KMS-11 (cell line): ENCODE measurements around the gene BEST3.
"Not testable (repeated sequence)": the region's sequence is repeated elsewhere in the genome, so short reads cannot be mapped to it uniquely, and the experiment has no call there.

Experiments
- H2AFZ ChIP-seq: fragments of 200-600 bp; sonication (generic); 2 replicates; pipeline ENCODE4 v1.6.1; 2016; ENCODE audit warnings: antibody characterized with exemption, mixed run types, low read depth
- H3K27ac ChIP-seq: fragments of 200-600 bp; sonication (generic); 2 replicates; pipeline ENCODE4 v1.6.1; 2016; ENCODE audit warnings: mild to moderate bottlenecking, mixed run types
- H3K27me3 ChIP-seq: fragments of 200-600 bp; sonication (generic); 2 replicates; pipeline ENCODE4 v1.6.1; 2017; ENCODE audit warnings: mild to moderate bottlenecking, low read depth, mixed run types, moderate library complexity; ENCODE audit not compliant: insufficient read depth
- H3K36me3 ChIP-seq: fragments of 200-600 bp; sonication (generic); 2 replicates; pipeline ENCODE4 v1.6.1; 2017; ENCODE audit warnings: mild to moderate bottlenecking, mixed run types; ENCODE audit not compliant: insufficient read depth
- H3K4me1 ChIP-seq: fragments of 200-600 bp; sonication (generic); 2 replicates; pipeline ENCODE4 v1.6.1; 2016; ENCODE audit warnings: mild to moderate bottlenecking, low read depth, mixed run types; ENCODE audit not compliant: poor library complexity, severe bottlenecking
- H3K4me2 ChIP-seq: fragments of 200-600 bp; sonication (generic); 2 replicates; pipeline ENCODE4 v1.7.0; 2016; ENCODE audit warnings: mild to moderate bottlenecking, mixed run types
- H3K4me3 ChIP-seq: fragments of 200-600 bp; sonication (generic); IDR thresholded peaks from 2 replicates; pipeline ENCODE4 v1.6.1; 2017; ENCODE audit warnings: low read depth, low read length, mixed read lengths; ENCODE audit not compliant: insufficient read depth
- H3K79me2 ChIP-seq: fragments of 200-600 bp; sonication (generic); 2 replicates; pipeline ENCODE4 v1.6.1; 2016; ENCODE audit warnings: low read depth, mixed run types; ENCODE audit not compliant: insufficient read depth
- H3K9ac ChIP-seq: fragments of 200-600 bp; sonication (generic); 2 replicates; pipeline ENCODE4 v1.6.1; 2016; ENCODE audit warnings: mild to moderate bottlenecking, mixed run types
- H4K20me1 ChIP-seq: fragments of 200-600 bp; sonication (generic); 2 replicates; pipeline ENCODE4 v1.6.1; 2016; ENCODE audit warnings: mild to moderate bottlenecking, mixed run types; ENCODE audit not compliant: insufficient read depth
- TF ChIP-seq, protein P1 (sequence below): fragments of 200-600 bp; sonication (generic); conservative IDR thresholded peaks from 2 replicates; pipeline ENCODE4 v1.6.1; 2017; ENCODE audit warnings: low read depth, mild to moderate bottlenecking, antibody characterized with exemption, low read length, moderate library complexity, mixed read lengths

BEST3 gene

DNA sequence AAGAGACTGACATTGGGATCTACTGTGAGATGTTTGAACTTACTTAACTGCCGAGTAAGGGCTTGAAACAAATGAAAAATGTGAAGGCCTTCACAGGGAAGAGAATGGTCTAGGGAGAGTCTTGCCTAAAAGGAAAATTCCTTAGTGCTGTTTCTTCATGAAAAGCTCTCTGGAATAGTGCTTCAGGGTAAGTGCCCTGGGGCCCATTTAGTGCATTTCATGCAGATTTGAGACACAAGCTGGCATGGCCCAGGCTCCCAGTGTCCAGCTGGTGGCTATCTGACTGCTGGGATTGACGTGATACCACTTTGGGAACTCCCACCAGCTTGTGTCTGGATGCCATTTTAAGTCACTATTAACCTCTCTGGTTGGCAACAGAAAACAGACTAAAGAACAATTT, 26.9 kb downstream of the BEST3 start:
- H3K9ac ChIP-seq, result no peak overlapping the region
- H3K27ac ChIP-seq, result no peak overlapping the region
- no peaks in the 10 kb centered on the region for H3K27me3 ChIP-seq
- H2AFZ ChIP-seq, result no peak overlapping the region
- no peaks in the 10 kb centered on the region for H4K20me1 ChIP-seq
- no peaks in the 10 kb centered on the region for H3K4me1 ChIP-seq
- no peaks in the 10 kb centered on the region for H3K79me2 ChIP-seq
- H3K4me3 ChIP-seq, result no peak overlapping the region
- TF ChIP-seq, protein P1, sequence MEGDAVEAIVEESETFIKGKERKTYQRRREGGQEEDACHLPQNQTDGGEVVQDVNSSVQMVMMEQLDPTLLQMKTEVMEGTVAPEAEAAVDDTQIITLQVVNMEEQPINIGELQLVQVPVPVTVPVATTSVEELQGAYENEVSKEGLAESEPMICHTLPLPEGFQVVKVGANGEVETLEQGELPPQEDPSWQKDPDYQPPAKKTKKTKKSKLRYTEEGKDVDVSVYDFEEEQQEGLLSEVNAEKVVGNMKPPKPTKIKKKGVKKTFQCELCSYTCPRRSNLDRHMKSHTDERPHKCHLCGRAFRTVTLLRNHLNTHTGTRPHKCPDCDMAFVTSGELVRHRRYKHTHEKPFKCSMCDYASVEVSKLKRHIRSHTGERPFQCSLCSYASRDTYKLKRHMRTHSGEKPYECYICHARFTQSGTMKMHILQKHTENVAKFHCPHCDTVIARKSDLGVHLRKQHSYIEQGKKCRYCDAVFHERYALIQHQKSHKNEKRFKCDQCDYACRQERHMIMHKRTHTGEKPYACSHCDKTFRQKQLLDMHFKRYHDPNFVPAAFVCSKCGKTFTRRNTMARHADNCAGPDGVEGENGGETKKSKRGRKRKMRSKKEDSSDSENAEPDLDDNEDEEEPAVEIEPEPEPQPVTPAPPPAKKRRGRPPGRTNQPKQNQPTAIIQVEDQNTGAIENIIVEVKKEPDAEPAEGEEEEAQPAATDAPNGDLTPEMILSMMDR, result no peak
- H3K36me3 ChIP-seq, result no peaks in the 10 kb centered on the region
- H3K4me2 ChIP-seq, result no peak overlapping the region

DNA sequence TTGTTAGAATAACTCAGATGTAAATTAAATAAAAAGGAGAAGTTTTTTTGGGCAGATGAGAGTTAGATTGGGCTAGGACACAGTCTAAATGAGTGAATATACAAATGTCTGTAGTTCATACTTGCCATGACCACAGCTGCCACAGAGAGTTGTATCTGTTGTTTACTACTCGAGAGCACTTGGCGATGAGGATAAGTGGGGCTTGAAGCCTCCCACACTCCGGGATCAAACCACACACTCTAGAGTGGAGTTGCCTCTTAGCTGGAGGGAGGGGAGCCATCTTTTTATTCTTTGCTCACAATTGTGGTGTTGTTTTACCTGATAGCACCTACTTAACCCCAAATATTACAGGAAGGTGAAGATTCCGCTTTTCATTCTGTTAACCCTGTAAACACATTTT, 27.5 kb downstream of the BEST3 start:
- H3K4me1 ChIP-seq, result no peaks in the 10 kb centered on the region
- H3K4me3 ChIP-seq, result no peak overlapping the region
- no peak overlapping the region for H3K27ac ChIP-seq
- H2AFZ ChIP-seq, result no peak overlapping the region
- no peak overlapping the region for H3K4me2 ChIP-seq
- TF ChIP-seq, protein P1, result no peak
- H3K36me3 ChIP-seq, result no peaks in the 10 kb centered on the region
- H3K9ac ChIP-seq, result no peak overlapping the region
- no peaks in the 10 kb centered on the region for H3K79me2 ChIP-seq
- H4K20me1 ChIP-seq, result no peaks in the 10 kb centered on the region
- no peaks in the 10 kb centered on the region for H3K27me3 ChIP-seq

DNA sequence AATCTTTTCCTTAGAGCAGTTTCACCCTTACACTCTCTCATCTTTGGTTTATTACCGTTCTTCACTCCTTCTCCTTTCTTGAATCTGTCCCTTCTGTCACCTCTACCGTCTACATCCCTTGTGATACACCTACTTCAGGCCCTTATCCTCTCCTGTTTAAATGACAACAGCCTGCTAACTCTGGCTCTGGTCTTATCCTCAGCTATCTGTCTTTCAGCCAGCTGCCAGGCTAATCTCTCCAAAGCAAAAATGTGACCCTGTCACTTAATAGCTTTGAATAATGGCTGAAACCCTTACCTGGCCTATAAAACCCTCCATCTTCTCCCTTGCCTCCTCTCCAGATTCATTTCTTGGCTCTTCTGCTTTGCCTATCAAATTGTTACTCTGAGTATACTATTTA, 32.3 kb downstream of the BEST3 start:
- Histone ChIP-seq H3K27me3 (no peaks in the 10 kb centered on the region), H3K36me3 (no peaks in the 10 kb centered on the region), H3K27ac (no peak overlapping the region), H4K20me1 (no peaks in the 10 kb centered on the region), H2AFZ (no peak overlapping the region), H3K4me2 (no peak overlapping the region), H3K4me1 (no peaks in the 10 kb centered on the region), H3K4me3 (no peak overlapping the region), H3K79me2 (no peaks in the 10 kb centered on the region), H3K9ac (no peak overlapping the region)
- TF ChIP-seq, protein P1, result no peak

DNA sequence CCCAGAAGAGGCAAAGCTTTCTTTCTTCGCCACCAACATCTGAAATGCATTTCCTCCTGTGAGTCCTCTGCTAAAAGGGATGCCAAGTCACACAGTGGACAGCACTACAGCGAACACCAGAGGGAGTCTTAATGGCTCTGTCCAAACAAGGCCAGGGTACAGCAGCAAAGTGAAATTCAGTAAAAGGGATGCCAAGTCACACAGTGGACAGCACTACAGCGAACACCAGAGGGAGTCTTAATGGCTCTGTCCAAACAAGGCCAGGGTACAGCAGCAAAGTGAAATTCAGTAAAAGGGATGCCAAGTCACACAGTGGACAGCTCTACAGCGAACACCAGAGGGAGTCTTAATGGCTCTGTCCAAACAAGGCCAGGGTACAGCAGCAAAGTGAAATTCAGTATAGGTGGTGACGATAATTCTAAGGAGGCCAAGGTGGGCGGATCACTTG, 34.1 kb downstream of the BEST3 start:
- H3K9ac ChIP-seq, H3K4me1 ChIP-seq, H3K27me3 ChIP-seq, H3K79me2 ChIP-seq, H3K4me2 ChIP-seq, H3K36me3 ChIP-seq, H3K4me3 ChIP-seq, H2AFZ ChIP-seq, H4K20me1 ChIP-seq, H3K27ac ChIP-seq: not testable (repeated sequence)

DNA sequence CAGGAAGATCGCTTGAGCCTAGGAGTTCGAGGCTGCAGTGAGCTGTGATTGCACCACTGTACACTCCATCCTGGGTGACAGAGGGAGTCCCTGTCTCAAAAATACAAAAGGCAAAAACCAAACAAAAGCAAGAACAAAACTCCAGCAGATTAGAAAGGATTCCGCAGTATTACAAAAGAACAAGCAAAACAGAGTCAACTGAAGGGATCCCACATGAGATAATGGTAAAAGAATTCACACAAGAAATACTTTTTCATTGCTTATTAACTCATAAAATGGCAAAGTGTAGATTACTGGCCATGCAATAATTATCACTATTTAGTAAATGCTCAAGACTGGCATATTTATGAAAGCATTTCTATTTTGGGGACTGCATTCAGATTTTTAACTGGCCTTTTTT, 35.4 kb downstream of the BEST3 start:
- no peaks in the 10 kb centered on the region for H3K79me2 ChIP-seq
- TF ChIP-seq, protein P1, result no peak
- no peaks in the 10 kb centered on the region for H3K36me3 ChIP-seq
- H4K20me1 ChIP-seq, result no peaks in the 10 kb centered on the region
- H3K4me1 ChIP-seq, result no peaks in the 10 kb centered on the region
- no peak overlapping the region for H3K27ac ChIP-seq
- H3K4me3 ChIP-seq, result no peak overlapping the region
- H3K9ac ChIP-seq, result no peak overlapping the region
- no peak overlapping the region for H3K4me2 ChIP-seq
- H2AFZ ChIP-seq, result no peak overlapping the region
- H3K27me3 ChIP-seq, result no peaks in the 10 kb centered on the region
